ENCODE results near the gene PROS1. TPM values are rescaled to one million over a fixed set of nuclear protein-coding genes. Genes with fewer than 3 reads are reported as not detected.
"Not testable (repeated sequence)": the region's sequence is repeated elsewhere in the genome, so short reads cannot be mapped to it uniquely, and the experiment has no call there.

The PROS1 gene
- polyA plus RNA-seq, 2 of the 4 experiments (the other 2 are of a cell fraction): 13.8 to 28.0 TPM

DNA sequence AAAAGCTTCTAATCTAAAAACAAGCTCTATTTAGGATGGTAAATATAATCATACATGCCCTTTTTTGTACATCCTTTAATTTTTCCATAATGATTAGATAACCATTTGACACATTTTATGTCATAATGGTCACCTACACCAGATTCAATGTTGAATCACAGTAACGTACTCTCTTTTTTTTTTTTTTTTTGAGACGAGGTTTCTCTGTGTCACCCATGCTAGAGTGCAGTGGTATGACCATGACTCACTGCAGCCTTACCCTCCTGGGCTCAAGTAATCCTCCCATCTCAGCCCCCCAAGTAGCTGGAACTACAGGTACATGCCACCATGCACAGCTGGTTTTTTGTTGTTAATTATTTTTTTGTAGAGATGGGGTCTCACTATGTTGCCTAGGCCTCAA, 49.2 kb downstream of the PROS1 start (continued):
- no peak for TF ChIP-seq KDM1A (IDR thresholded peaks at IDR 0.05; ENCODE audit: low read depth)
- TF ChIP-seq, protein P1, sequence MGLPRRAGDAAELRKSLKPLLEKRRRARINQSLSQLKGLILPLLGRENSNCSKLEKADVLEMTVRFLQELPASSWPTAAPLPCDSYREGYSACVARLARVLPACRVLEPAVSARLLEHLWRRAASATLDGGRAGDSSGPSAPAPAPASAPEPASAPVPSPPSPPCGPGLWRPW (IDR thresholded peaks at IDR 0.05): no peak

DNA sequence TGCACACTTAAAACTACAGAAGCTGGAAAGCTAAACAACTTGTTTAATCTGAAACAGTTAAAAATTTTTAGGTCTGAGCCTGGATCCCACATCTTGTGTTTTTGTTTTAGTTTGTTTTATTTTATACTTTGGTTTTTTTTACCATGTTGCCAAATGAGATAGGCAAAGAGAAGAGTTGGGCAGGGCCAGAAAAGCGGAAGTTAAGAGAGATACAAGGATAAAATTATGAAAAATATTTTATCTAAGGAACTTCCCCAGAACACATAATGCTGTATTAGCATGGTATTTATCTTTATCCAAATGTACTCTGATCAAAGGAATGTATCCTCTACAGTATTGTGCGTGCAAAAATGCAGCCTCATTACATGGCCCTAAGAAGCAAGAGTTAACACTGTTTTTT, 50.7 kb downstream of the PROS1 start:
- 93% methylated on average over 2 of the region's 2 CpGs for WGBS (ENCODE audit: missing lambda C conversion rate)
- Histone ChIP-seq H3K4me3 (no peak overlapping the region), H3K4me1 (no peaks in the 10 kb centered on the region), H3K27ac (no peak overlapping the region), H3K4me2 (no peak overlapping the region), H3K9me3 (no peaks in the 10 kb centered on the region)
- ATAC-seq (no peak), DNase-seq (ENCODE audit: low read depth in 1 of 2, low spot score in 1 of 2) (no peak), FAIRE-seq (no peak)
- TF ChIP-seq RNF2 (IDR thresholded peaks at IDR 0.05; ENCODE audit: borderline replicate concordance, low read depth) (no peak), KDM5A (IDR thresholded peaks at IDR 0.05) (no peak), RARB (CRISPR knock-in tag; IDR thresholded peaks at IDR 0.05) (no peak), FOXS1 (CRISPR knock-in tag; IDR thresholded peaks at IDR 0.05) (no peak)
- TF ChIP-seq, protein P2, sequence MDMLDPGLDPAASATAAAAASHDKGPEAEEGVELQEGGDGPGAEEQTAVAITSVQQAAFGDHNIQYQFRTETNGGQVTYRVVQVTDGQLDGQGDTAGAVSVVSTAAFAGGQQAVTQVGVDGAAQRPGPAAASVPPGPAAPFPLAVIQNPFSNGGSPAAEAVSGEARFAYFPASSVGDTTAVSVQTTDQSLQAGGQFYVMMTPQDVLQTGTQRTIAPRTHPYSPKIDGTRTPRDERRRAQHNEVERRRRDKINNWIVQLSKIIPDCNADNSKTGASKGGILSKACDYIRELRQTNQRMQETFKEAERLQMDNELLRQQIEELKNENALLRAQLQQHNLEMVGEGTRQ (IDR thresholded peaks at IDR 0.05): no peak
- TF ChIP-seq, protein P3, sequence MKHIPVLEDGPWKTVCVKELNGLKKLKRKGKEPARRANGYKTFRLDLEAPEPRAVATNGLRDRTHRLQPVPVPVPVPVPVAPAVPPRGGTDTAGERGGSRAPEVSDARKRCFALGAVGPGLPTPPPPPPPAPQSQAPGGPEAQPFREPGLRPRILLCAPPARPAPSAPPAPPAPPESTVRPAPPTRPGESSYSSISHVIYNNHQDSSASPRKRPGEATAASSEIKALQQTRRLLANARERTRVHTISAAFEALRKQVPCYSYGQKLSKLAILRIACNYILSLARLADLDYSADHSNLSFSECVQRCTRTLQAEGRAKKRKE (CRISPR knock-in tag; IDR thresholded peaks at IDR 0.05; ENCODE audit: low read depth): no peak
- TF ChIP-seq, protein P4, sequence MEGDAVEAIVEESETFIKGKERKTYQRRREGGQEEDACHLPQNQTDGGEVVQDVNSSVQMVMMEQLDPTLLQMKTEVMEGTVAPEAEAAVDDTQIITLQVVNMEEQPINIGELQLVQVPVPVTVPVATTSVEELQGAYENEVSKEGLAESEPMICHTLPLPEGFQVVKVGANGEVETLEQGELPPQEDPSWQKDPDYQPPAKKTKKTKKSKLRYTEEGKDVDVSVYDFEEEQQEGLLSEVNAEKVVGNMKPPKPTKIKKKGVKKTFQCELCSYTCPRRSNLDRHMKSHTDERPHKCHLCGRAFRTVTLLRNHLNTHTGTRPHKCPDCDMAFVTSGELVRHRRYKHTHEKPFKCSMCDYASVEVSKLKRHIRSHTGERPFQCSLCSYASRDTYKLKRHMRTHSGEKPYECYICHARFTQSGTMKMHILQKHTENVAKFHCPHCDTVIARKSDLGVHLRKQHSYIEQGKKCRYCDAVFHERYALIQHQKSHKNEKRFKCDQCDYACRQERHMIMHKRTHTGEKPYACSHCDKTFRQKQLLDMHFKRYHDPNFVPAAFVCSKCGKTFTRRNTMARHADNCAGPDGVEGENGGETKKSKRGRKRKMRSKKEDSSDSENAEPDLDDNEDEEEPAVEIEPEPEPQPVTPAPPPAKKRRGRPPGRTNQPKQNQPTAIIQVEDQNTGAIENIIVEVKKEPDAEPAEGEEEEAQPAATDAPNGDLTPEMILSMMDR (IDR thresholded peaks at IDR 0.05): no peak
- ChIA-PET POLR2A (no interaction called here), CTCF (no interaction called here)

DNA sequence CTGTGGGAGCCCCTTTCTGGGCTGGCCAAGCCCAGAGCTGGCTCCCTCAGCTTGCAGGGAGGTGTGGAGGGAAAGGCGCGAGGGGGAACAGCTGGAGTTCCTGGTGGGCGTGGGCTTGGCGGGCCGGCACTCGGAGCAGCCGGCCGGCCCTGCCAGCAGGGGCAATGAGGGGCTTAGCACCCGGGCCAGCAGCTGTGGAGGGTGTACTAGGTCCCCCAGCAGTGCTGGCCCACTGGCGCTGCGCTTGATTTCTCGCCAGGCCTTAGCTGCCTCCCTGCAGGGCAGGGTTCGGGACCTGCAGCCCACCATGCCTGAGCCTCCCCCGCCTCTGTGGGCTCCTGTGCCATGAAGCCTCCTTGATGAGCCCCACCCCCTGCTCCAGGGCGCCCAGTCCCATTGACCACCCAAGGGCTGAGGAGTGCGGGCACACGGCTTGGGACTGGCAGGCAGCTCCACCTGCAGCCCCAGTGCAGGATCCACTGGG, 56.1 kb downstream of the PROS1 start:
- H3K4me2 ChIP-seq; FAIRE-seq; DNase-seq (ENCODE audit: low read depth in 1 of 2, low spot score in 1 of 2); H3K9me3 ChIP-seq; ATAC-seq; H3K27ac ChIP-seq; POLR2A ChIA-PET; H3K4me1 ChIP-seq; H3K4me3 ChIP-seq: not testable (repeated sequence)
- WGBS (ENCODE audit: missing lambda C conversion rate): 90% methylated on average over 13 of the region's 17 CpGs
- CTCF ChIA-PET: interaction anchor here (1.7 kb wide), 1 partner anchor 15 kb away, joined by 4 read pairs; no protein-coding TSS in a partner anchor

DNA sequence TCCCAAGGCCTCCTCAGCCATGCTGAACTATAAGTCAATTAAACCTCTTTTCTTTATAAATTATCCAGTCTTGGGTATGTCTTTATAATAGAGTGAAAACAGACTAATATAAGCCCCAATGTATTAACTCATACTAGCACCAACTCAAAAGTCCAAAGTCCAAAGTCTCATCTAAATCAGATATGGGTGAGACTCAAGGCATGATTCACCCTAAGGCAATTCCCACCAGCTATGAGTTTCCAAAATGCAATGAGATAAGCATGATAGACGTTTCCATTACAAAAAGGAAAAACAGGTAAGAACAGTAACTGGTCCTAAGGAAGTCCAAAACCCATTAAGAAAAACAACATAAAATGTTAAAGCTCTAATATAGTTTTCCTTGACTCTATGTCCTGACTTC, 60.1 kb downstream of the PROS1 start:
- peak; percentile 96 for FAIRE-seq
- H3K9me3 ChIP-seq; H3K27ac ChIP-seq; ATAC-seq; DNase-seq (ENCODE audit: low read depth in 1 of 2, low spot score in 1 of 2); H3K4me1 ChIP-seq; CTCF ChIA-PET; H3K4me3 ChIP-seq; POLR2A ChIA-PET: not testable (repeated sequence)
- WGBS (ENCODE audit: missing lambda C conversion rate): 0% methylated on average over 1 of the region's 1 CpG
- peak overlapping the region; percentile 5; the same call in 1 of the 3 replicates for H3K4me2 ChIP-seq

DNA sequence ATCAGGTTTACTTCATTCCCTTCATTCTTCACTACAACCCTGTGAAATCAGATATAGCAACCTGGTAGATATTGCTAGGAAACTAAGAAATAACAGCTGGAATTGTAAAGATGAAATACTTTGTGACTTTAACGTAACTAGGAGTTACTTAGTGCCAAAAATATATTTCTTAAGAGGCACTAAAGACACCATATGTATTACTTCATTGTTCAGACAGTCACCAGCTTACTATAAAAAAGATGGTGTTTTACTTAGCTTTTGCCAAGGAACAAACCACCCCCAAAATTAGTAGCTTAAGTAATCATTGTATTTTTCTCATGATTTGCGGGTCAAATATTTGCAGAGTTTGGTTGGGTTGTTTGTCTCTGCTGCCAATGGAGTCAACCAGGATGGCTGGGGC, 62.5 kb downstream of the PROS1 start:
- WGBS (ENCODE audit: missing lambda C conversion rate): 78% methylated on average over 2 of the region's 2 CpGs
- no peak overlapping the region for H3K27ac ChIP-seq
- ChIA-PET POLR2A (no interaction called here), CTCF (interaction anchor here (0.7 kb wide), 1 partner anchor 1147 kb away, joined by 3 read pairs; no protein-coding TSS in a partner anchor)
- no peak for FAIRE-seq
- no peak overlapping the region for H3K4me3 ChIP-seq
- H3K4me1 ChIP-seq: 0 out of 3 replicates have a peak, but pooled peaks cover 6% of the 10 kb centered on the region
- no peak for DNase-seq (ENCODE audit: low read depth in 1 of 2, low spot score in 1 of 2)
- H3K9me3 ChIP-seq: no peaks in the 10 kb centered on the region
- no peak for ATAC-seq
- H3K4me2 ChIP-seq: no peak overlapping the region
- TF ChIP-seq FOSB (CRISPR knock-in tag; IDR thresholded peaks at IDR 0.05) (no peak), ESRRA (IDR thresholded peaks at IDR 0.05; ENCODE audit: borderline replicate concordance, low read length) (no peak), FOSL2 (IDR thresholded peaks at IDR 0.05) (no peak), FOSL2 (CRISPR knock-in tag; IDR thresholded peaks at IDR 0.05) (no peak), RNF2 (IDR thresholded peaks at IDR 0.05; ENCODE audit: borderline replicate concordance, low read depth) (no peak), MAZ (IDR thresholded peaks at IDR 0.05; ENCODE audit: borderline replicate concordance, low read depth, low read length) (no peak), HEYL (CRISPR knock-in tag; IDR thresholded peaks at IDR 0.05) (no peak)
- TF ChIP-seq, protein P5, sequence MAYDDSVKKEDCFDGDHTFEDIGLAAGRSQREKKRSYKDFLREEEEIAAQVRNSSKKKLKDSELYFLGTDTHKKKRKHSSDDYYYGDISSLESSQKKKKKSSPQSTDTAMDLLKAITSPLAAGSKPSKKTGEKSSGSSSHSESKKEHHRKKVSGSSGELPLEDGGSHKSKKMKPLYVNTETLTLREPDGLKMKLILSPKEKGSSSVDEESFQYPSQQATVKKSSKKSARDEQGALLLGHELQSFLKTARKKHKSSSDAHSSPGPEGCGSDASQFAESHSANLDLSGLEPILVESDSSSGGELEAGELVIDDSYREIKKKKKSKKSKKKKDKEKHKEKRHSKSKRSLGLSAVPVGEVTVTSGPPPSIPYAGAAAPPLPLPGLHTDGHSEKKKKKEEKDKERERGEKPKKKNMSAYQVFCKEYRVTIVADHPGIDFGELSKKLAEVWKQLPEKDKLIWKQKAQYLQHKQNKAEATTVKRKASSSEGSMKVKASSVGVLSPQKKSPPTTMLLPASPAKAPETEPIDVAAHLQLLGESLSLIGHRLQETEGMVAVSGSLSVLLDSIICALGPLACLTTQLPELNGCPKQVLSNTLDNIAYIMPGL (CRISPR knock-in tag; IDR thresholded peaks at IDR 0.05; ENCODE audit: borderline replicate concordance): no peak
- TF ChIP-seq, protein P6, sequence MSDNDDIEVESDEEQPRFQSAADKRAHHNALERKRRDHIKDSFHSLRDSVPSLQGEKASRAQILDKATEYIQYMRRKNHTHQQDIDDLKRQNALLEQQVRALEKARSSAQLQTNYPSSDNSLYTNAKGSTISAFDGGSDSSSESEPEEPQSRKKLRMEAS (IDR thresholded peaks at IDR 0.05): no peak
